CD4-positive, alpha-beta T cell treated with Interleukin-15 for 4 hours (primary cell): ENCODE results near the gene CYYR1.

Experiments
- DNase-seq: peaks from one replicate; pipeline ENCODE4 v3.0.0-alpha.2; 2020; ENCODE audit warnings: low spot score

Gene CYYR1

DNA sequence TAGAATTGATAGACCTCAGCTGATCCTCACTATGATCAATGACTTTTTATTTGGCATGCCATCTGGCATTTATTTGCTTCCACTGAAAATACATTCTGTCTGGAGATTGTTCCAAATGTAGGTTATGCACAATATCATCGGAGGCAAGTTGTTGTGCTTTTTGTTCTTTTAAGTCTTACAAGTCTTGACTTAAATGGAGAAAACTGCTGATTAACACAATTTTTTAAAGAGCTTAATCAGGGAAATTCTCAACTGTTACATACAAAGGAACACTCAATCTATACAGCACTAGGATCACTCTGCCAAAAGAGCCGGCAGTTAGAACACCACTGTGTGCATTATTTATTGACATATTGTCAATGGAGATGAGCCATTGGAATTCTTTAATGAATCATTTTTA is 19.2 kb downstream of the CYYR1 start:
- no peak for DNase-seq

- no peak for DNase-seq
Measured at GRCh38 chr21:26550326-26550725, 22.8 kb downstream of the CYYR1 start.

GRCh38 chr21:26546446-26547097 is 26.5 kb downstream of the CYYR1 start:
- DNase-seq, result no peak

GRCh38 chr21:26544201-26544775 is 28.8 kb downstream of the CYYR1 start:
- no peak for DNase-seq

DNA sequence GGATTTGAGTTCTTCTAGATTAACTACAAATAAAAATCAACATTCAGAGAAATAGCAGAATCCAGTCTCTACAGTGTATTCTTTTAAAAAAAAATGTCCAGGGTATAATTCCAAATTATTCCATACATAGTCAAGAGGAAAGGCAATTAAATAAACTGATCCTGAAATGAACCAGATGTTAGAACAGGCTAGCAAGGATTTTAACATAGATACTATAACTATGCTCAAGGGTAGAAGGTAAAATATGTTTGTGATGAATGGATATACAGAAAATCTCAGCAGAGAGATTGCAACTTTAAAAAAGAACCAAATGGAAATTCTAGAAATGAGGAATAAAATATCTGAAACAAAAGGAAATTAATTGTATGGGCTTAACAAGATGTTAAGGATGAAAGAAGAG is 32.4 kb downstream of the CYYR1 start:
- DNase-seq, result no peak

GRCh38 chr21:26539566-26539965 is 33.5 kb downstream of the CYYR1 start:
- no peak for DNase-seq

DNA sequence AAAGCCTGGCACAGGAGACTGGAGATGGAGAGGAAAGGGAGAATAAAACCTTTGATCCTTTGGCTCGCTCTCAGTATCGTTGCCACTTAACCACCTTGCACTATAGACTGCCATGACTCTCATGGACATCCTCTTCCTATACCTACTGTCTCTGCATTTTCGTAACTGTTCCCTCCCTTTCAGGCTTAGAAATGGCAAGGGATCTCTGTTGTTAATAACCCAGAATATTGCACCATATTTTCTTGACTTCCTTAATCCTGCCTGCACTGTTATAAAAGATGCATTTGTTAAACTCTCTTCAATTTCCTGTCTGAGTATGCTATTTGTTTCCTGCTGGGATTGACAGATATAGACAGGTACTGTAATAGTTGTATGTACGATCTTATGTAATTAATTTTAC is 38.6 kb downstream of the CYYR1 start:
- no peak for DNase-seq

GRCh38 chr21:26532208-26532607 is 40.9 kb downstream of the CYYR1 start:
- no peak for DNase-seq

DNA sequence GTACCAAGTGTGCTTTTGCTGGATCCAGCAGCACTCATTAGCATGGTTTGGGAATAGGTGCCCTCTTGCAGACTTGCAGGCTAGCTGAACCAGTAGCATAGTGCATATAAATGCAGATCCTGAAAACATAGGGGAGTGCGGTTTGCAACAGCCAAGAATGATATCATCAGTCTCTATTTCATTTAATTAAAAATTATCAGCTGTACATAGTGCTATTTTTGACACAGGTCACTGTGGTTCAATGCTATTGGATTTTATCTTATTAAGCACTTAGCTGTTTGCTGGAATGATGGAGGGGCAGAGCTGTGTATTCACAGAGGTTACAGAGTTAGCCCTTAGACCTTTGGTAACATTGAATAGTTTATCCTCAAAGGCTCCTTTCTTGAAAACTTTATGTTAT is 43.6 kb downstream of the CYYR1 start:
- DNase-seq, result no peak

- DNase-seq, result no peak
Measured at GRCh38 chr21:26528882-26529281, 44.2 kb downstream of the CYYR1 start.

GRCh38 chr21:26522704-26523103 is 50.4 kb downstream of the CYYR1 start:
- no peak for DNase-seq

DNA sequence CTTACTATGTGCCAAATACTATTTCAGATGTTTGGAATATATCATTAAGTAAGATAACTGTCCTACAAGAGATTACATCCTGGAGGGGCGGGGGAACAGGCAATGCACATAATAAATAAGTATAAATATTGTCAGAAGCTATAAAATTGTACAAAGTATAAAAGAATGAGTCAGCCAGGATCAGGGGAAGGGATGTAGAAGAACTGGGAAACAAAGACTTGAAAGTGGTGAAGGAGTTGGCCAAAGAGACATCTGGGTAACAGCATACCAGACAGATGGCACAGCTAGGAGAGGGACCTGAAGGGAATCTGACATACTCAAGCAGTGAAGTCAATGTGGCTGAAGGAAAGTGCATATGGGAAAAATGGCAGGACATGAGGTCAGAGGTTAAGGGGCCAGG is 53.9 kb downstream of the CYYR1 start:
- DNase-seq, result no peak

- DNase-seq, result no peak
Measured at GRCh38 chr21:26515257-26515656, 57.8 kb downstream of the CYYR1 start.

GRCh38 chr21:26513212-26513611 is 59.9 kb downstream of the CYYR1 start:
- DNase-seq, result no peak

DNA sequence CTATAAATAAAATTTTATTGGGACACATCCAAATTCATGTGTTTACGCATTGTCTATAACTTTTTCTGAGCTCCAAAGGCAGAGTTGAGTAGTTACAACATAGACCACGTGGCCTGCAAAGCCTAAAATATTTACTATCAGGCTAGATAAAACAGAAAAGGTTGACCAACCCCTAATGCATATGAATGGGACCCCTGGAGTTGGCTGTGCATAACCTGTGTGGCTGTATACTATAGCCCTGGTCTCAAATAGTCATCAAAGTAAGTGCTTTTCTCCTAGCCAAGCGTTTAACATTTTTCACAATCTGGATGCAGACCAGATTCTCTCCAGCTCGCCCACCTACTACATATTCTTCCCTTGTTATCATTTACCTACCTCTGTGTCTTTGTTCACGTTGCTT is 60.4 kb downstream of the CYYR1 start:
- no peak for DNase-seq

- no peak for DNase-seq
Measured at GRCh38 chr21:26508903-26509302, 64.2 kb downstream of the CYYR1 start.

DNA sequence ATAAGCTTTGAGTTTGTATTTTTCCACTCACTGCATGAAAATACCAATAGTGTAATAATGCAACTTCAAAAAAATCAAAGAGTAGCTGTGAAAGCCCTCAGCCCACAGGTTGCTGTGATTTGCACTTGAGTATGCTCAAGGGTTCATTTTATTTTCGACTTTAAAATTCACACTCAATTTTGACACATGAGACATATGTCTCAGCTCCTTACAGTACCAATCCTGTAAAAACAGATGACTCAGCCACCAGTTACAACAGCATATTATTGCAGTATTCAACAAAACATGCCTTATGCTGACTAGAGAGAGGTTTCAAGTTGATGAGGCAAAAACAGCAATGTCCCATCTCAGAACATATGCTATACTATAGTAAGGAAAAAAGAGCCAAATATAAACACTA is 66.1 kb downstream of the CYYR1 start:
- no peak for DNase-seq

DNA sequence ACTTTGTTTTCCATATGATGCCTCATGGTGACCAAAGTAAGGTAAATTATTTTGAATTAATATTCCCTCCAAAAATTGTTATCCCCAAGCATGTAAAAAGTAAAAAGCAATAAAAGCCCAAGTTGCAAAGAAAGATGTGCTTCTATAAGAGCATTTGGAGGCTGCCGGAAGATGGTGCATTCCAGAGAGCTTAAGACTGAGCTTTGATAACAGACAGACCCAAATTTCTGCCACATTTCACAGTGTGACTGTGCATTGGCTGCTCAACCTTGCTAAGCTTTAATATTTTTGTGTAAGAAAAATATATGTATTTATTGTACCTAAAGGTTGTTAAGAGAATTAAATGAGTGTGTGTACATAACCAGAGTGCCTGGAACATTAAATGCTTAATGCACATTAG is 67.9 kb downstream of the CYYR1 start:
- DNase-seq, result no peak

- DNase-seq, result no peak
Measured at GRCh38 chr21:26503414-26503813, 69.7 kb downstream of the CYYR1 start.

DNA sequence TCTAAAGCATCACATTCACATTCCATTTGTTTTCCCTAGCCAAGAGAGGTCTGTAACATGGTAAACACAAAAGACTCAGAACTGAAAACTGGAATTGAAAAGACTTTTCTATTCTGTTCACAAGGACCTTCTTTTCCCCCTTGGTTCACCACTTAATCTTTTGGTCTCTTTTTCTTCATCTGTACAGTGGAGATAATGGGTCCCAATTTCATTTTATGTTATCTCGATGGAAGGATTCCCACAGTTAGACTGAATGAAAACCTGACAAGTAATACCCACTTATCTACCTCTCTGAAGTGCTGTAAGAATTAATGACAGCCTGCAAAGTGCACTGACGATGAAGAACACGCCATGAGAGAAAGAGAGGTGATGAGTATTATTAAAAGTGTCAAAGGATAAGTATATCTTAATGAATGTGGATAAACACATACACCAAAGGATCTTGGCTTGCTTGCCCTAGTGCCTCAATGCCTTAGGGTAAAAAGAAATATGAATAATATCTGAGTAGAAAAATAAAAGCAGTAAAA is 71.5 kb downstream of the CYYR1 start:
- no peak for DNase-seq

GRCh38 chr21:26499495-26499894 is 73.6 kb downstream of the CYYR1 start:
- DNase-seq, result no peak

- no peak for DNase-seq
Measured at GRCh38 chr21:26495283-26495849, 77.7 kb downstream of the CYYR1 start.

- DNase-seq, result no peak
Measured at GRCh38 chr21:26491663-26492062, 81.4 kb downstream of the CYYR1 start.

DNA sequence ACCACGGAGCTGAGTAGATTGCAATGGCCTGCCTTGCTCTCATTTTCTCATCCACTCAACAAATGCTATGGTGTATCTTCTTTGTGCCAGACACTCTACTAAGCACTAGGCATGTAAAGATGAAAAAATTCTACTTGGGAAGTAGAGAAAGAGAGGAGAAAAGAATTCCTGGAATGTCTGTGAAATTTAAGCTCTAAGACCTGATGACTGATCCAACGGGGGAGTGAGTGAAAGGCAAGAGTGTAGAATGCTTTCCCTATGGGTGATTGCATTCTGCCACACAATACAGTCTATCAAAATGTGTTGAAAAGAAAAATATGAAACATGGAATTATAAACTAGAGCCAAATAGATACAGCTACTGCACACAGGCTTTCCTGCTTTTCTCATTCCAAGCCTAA is 82.3 kb downstream of the CYYR1 start:
- DNase-seq, result no peak
